Islet precursor cell (in vitro differentiated cells): ENCODE measurements around the gene PSMD9.
"Not testable (repeated sequence)": the region's sequence is repeated elsewhere in the genome, so short reads cannot be mapped to it uniquely, and the experiment has no call there.

ENCODE experiments used
- DNase-seq: peaks from one replicate; pipeline ENCODE4 v3.0.0-alpha.2; 2018

Gene PSMD9

GRCh38 chr12:121874071-121874470 lies 14.5 kb upstream of the PSMD9 start:
- DNase-seq: no peak

GRCh38 chr12:121875582-121875981 lies 13.0 kb upstream of the PSMD9 start:
- no peak for DNase-seq

- not testable (repeated sequence) for DNase-seq
Measured at GRCh38 chr12:121876080-121876447, 12.5 kb upstream of the PSMD9 start.

GRCh38 chr12:121883315-121883660 lies 5.3 kb upstream of the PSMD9 start:
- no peak for DNase-seq

GRCh38 chr12:121885129-121885528 lies 3.5 kb upstream of the PSMD9 start:
- not testable (repeated sequence) for DNase-seq

GRCh38 chr12:121888083-121888477 lies 510 bp upstream of the PSMD9 start:
- DNase-seq: no peak

GRCh38 chr12:121889274-121889624 lies 659 bp downstream of the PSMD9 start:
- DNase-seq: no peak

- DNase-seq: not testable (repeated sequence)
Measured at GRCh38 chr12:121889661-121890060, 1.1 kb downstream of the PSMD9 start.

GRCh38 chr12:121892673-121893561 lies 4.3 kb downstream of the PSMD9 start:
- no peak for DNase-seq

- no peak for DNase-seq
Measured at GRCh38 chr12:121893961-121894460, 5.4 kb downstream of the PSMD9 start.

GRCh38 chr12:121894633-121895032 lies 6.0 kb downstream of the PSMD9 start:
- DNase-seq: peak; percentile 73

GRCh38 chr12:121898287-121898686 lies 9.7 kb downstream of the PSMD9 start:
- no peak for DNase-seq

GRCh38 chr12:121899590-121899989 lies 11.0 kb downstream of the PSMD9 start:
- no peak for DNase-seq

GRCh38 chr12:121903202-121903601 lies 14.6 kb downstream of the PSMD9 start:
- DNase-seq: no peak

GRCh38 chr12:121905746-121906145 lies 17.2 kb downstream of the PSMD9 start:
- no peak for DNase-seq

- DNase-seq: no peak
Measured at GRCh38 chr12:121908702-121909101, 20.1 kb downstream of the PSMD9 start.

- DNase-seq: no peak
Measured at GRCh38 chr12:121911824-121912585, 23.4 kb downstream of the PSMD9 start.

- DNase-seq: no peak
Measured at GRCh38 chr12:121915841-121916321, 27.3 kb downstream of the PSMD9 start.

GRCh38 chr12:121916719-121917118 lies 28.1 kb downstream of the PSMD9 start:
- peak; percentile 92 for DNase-seq

- DNase-seq: peak; percentile 96
Measured at GRCh38 chr12:121917950-121918678, 29.5 kb downstream of the PSMD9 start, which contains the start of gene CFAP251. TSS of gene CFAP251 (plus strand) at chr12:121918592. CDS start at chr12:121921306, 2,714 bp downstream.

- no peak for DNase-seq
Measured at GRCh38 chr12:121918679-121919038, 30.1 kb downstream of the PSMD9 start.

- no peak for DNase-seq
Measured at GRCh38 chr12:121921066-121921465, 32.5 kb downstream of the PSMD9 start.

- no peak for DNase-seq
Measured at GRCh38 chr12:121925358-121925695, 36.7 kb downstream of the PSMD9 start.
